Cardiac fibroblast (primary cell): ENCODE data around the gene ILKAP.
A peak's percentile ranks its signal among the peaks of the same experiment; 100 is the strongest.

ENCODE experiments used
- DNase-seq, 2 donors: peaks; one replicate each; pipeline versions ENCODE4 v3.0.0 to v3.0.0-alpha.2; 2010; ENCODE audit warnings: low read depth in 2 of 2
- H3K4me3 ChIP-seq, 2 donors: replicated peaks in 1 of 2; 1 replicate in 1 of 2; 2 replicates in 1 of 2; pipeline ENCODE4 v1.5.1; 2011; ENCODE audit warnings: low read depth in 2 of 2, low read length in 2 of 2, mild to moderate bottlenecking in 2 of 2, moderate library complexity in 1 of 2
- CTCF ChIP-seq: IDR thresholded peaks from one replicate; pipeline ENCODE4 v1.5.1; 2011; ENCODE audit warnings: low read depth, mild to moderate bottlenecking, low read length, inconsistent platforms

ILKAP gene

GRCh38 chr2:238169048-238169707, 34.3 kb downstream of the ILKAP start:
- DNase-seq: peak; percentile 94 to 98
- peak overlapping the region in 1 of 2 donors; percentile 53 for H3K4me3 ChIP-seq
- no peak for TF ChIP-seq CTCF

GRCh38 chr2:238168196-238169047, 35.1 kb downstream of the ILKAP start:
- TF ChIP-seq CTCF: no peak
- DNase-seq: no peak
- peak overlapping the region in 1 of 2 donors; percentile 33 for H3K4me3 ChIP-seq

GRCh38 chr2:238167761-238168160, 35.7 kb downstream of the ILKAP start:
- no peak for TF ChIP-seq CTCF
- peak; percentile 24 to 50 for DNase-seq
- no peak overlapping the region for H3K4me3 ChIP-seq

- DNase-seq: no peak
- TF ChIP-seq CTCF: no peak
- no peak overlapping the region for H3K4me3 ChIP-seq
Measured at GRCh38 chr2:238167344-238167715, 36.2 kb downstream of the ILKAP start.

- DNase-seq: no peak
- no peak overlapping the region for H3K4me3 ChIP-seq
- TF ChIP-seq CTCF: no peak
Measured at GRCh38 chr2:238166391-238167343, 36.8 kb downstream of the ILKAP start.

GRCh38 chr2:238165288-238165921, 38.1 kb downstream of the ILKAP start:
- no peak for DNase-seq
- H3K4me3 ChIP-seq: no peak overlapping the region
- no peak for TF ChIP-seq CTCF
